Fibroblast of the aortic adventitia (primary cell): ENCODE results near the gene GAPDHS. TPM values are rescaled to one million over a fixed set of nuclear protein-coding genes. Genes with fewer than 3 reads are reported as not detected.
A peak's percentile ranks its signal among the peaks of the same experiment; 100 is the strongest.

Experiments
- DNase-seq: peaks from one replicate; pipeline ENCODE4 v3.0.0-alpha.2; 2010; ENCODE audit warnings: low read depth
- H3K4me3 ChIP-seq: 2 replicates; pipeline ENCODE4 v1.5.1; 2011; ENCODE audit warnings: low read depth, mild to moderate bottlenecking, control low read depth, low read length, moderate library complexity
- total RNA-seq: library from RNA; depleted of rRNA; stranded (reverse); fragments of >200 nt; gene quantifications from 2 replicates; pipeline ENCODE4 v1.2.3, GENCODE V29; 2012; ENCODE audit warnings: low replicate concordance
- TF ChIP-seq, protein P1 (sequence below): IDR thresholded peaks from 2 replicates; pipeline ENCODE4 v1.5.1; 2011; ENCODE audit warnings: mild to moderate bottlenecking, low read length, control low read depth, inconsistent platforms; ENCODE audit not compliant: insufficient read depth

Gene GAPDHS
- total RNA-seq, 1 donor: not detected

DNA sequence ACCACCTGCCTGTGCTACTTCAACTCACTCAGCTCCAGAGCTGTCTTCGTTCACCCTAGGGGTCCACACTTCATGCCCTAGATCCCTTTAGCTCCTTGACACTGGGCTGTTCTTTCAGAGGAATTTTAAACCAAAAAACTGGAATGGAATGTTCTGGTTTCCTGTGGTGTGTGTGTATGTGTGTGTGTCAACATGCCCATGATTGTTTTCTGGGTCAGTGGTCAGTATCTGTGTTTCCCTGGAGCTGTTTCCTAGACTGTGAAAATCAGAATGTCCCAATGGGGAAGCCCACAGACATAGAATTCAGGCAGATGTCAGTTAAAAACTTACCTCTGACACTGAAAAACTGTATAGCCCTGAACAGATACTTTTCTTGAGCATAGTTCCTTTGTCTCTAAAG is 54.1 kb downstream of the GAPDHS start:
- H3K4me3 ChIP-seq: no peak overlapping the region
- TF ChIP-seq, protein P1, sequence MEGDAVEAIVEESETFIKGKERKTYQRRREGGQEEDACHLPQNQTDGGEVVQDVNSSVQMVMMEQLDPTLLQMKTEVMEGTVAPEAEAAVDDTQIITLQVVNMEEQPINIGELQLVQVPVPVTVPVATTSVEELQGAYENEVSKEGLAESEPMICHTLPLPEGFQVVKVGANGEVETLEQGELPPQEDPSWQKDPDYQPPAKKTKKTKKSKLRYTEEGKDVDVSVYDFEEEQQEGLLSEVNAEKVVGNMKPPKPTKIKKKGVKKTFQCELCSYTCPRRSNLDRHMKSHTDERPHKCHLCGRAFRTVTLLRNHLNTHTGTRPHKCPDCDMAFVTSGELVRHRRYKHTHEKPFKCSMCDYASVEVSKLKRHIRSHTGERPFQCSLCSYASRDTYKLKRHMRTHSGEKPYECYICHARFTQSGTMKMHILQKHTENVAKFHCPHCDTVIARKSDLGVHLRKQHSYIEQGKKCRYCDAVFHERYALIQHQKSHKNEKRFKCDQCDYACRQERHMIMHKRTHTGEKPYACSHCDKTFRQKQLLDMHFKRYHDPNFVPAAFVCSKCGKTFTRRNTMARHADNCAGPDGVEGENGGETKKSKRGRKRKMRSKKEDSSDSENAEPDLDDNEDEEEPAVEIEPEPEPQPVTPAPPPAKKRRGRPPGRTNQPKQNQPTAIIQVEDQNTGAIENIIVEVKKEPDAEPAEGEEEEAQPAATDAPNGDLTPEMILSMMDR: no peak
- peak; percentile 2 for DNase-seq

DNA sequence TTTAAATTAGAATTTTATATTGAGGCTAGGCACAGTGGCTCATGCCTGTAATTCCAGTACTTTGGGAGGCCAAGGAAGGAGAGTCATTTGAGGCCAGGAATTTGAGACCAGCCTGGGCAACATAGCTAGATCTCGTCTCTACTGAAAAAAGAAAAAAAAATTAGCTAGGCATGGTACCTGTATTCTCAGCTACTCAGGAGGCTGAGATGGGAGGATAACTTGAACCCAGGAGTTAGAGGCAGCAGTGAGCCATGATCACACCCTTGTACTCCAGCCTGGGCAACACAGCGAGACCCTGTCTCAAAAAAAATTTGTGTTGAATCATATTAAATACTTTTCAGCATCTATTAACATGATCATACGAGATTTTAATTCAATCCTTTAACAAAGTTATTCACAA is 57.6 kb downstream of the GAPDHS start:
- no peak overlapping the region for H3K4me3 ChIP-seq
- TF ChIP-seq, protein P1: no peak
- no peak for DNase-seq

DNA sequence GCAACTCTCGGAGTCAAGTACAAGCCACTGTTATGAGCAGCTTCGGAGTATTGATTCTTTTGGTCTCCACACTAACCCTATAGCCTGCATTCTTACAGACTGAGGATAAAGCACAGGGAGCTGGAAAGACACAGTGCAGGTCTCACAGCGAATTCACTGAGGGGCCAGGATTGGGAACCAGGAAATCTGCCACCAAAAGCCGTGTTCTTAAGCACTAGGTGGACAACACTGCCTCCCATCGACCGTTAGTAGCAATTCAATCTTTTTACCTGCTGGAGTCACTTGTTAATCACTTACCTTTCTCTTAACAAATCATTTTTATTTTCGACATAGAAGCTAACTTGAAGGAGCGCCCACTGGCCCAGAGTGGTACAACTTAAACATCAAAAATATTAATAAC is 59.0 kb downstream of the GAPDHS start:
- DNase-seq: peak; percentile 65

More for the DNA sequence above, 59.0 kb downstream of the GAPDHS start:
- TF ChIP-seq, protein P1: peak; percentile 59
- no peak overlapping the region for H3K4me3 ChIP-seq

Other genes starting within 250 kb of the GAPDHS start
- gene MAG, start 241.3 kb upstream of the GAPDHS start, total RNA-seq: not detected in 2 replicates
- not detected in 2 replicates for gene CD22, start 204.3 kb upstream of the GAPDHS start, total RNA-seq
- not detected in 2 replicates for gene FFAR1, start 185.6 kb upstream of the GAPDHS start, total RNA-seq
- not detected in 2 replicates for gene FFAR3, start 175.0 kb upstream of the GAPDHS start, total RNA-seq
- not detected in 2 replicates for gene GPR42, start 162.4 kb upstream of the GAPDHS start, total RNA-seq
- not detected in 2 replicates for gene FFAR2, start 85.2 kb upstream of the GAPDHS start, total RNA-seq
- not detected in 2 replicates for gene KRTDAP, start 43.0 kb upstream of the GAPDHS start, total RNA-seq
- gene DMKN, start 19.8 kb upstream of the GAPDHS start, total RNA-seq: 11.4 and 63.0 TPM in 2 replicates
- gene SBSN, start 5.1 kb upstream of the GAPDHS start, total RNA-seq: 4.1 and 13.2 TPM in 2 replicates
- 25.0 and 63.7 TPM in 2 replicates for gene TMEM147, start 12.2 kb downstream of the GAPDHS start, total RNA-seq
- gene ATP4A, start 30.2 kb downstream of the GAPDHS start, total RNA-seq: not detected in 2 replicates
- gene PMIS2, start 52.7 kb downstream of the GAPDHS start, total RNA-seq: not detected in 2 replicates
- gene HAUS5, start 79.3 kb downstream of the GAPDHS start, total RNA-seq: 5.7 and 9.9 TPM in 2 replicates
- 43.0 and 65.2 TPM in 2 replicates for gene RBM42, start 95.6 kb downstream of the GAPDHS start, total RNA-seq
- gene ETV2, start 108.3 kb downstream of the GAPDHS start, total RNA-seq: 0.81 and 1.6 TPM in 2 replicates
- 104 and 327 TPM in 2 replicates for gene COX6B1, start 114.9 kb downstream of the GAPDHS start, total RNA-seq
- not detected in 2 replicates for gene UPK1A, start 133.1 kb downstream of the GAPDHS start, total RNA-seq
- gene ZBTB32, start 171.1 kb downstream of the GAPDHS start, total RNA-seq: not detected in 2 replicates
- 6.8 and 14.9 TPM in 2 replicates for gene KMT2B, start 184.5 kb downstream of the GAPDHS start, total RNA-seq
- gene IGFLR1, start 209.0 kb downstream of the GAPDHS start, total RNA-seq: 1.3 and 1.9 TPM in 2 replicates
- 5.8 and 7.1 TPM in 2 replicates for gene U2AF1L4, start 212.0 kb downstream of the GAPDHS start, total RNA-seq
- 14.7 and 19.5 TPM in 2 replicates for gene PSENEN, start 212.2 kb downstream of the GAPDHS start, total RNA-seq
- gene LIN37, start 215.1 kb downstream of the GAPDHS start, total RNA-seq: 5.4 and 15.3 TPM in 2 replicates
- gene HSPB6, start 223.6 kb downstream of the GAPDHS start, total RNA-seq: 297 and 713 TPM in 2 replicates
- gene PROSER3, start 224.7 kb downstream of the GAPDHS start, total RNA-seq: 4.5 and 10.8 TPM in 2 replicates
- 5.3 and 7.4 TPM in 2 replicates for gene ARHGAP33, start 242.1 kb downstream of the GAPDHS start, total RNA-seq